Measurements from ENCODE around the gene SLC29A4.

GRCh38 chr7:5287802-5288201, 5.1 kb downstream of the SLC29A4 start:
- no peak for TF ChIP-seq POLR2A (IDR thresholded peaks at IDR 0.05)
- TF ChIP-seq, protein P1, sequence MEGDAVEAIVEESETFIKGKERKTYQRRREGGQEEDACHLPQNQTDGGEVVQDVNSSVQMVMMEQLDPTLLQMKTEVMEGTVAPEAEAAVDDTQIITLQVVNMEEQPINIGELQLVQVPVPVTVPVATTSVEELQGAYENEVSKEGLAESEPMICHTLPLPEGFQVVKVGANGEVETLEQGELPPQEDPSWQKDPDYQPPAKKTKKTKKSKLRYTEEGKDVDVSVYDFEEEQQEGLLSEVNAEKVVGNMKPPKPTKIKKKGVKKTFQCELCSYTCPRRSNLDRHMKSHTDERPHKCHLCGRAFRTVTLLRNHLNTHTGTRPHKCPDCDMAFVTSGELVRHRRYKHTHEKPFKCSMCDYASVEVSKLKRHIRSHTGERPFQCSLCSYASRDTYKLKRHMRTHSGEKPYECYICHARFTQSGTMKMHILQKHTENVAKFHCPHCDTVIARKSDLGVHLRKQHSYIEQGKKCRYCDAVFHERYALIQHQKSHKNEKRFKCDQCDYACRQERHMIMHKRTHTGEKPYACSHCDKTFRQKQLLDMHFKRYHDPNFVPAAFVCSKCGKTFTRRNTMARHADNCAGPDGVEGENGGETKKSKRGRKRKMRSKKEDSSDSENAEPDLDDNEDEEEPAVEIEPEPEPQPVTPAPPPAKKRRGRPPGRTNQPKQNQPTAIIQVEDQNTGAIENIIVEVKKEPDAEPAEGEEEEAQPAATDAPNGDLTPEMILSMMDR (IDR thresholded peaks at IDR 0.05) = no peak
